ENCODE measurements around the gene CTSE. TPM values are rescaled to one million over a fixed set of nuclear protein-coding genes. Genes with fewer than 3 reads are reported as not detected.

The CTSE gene
- total RNA-seq, 4 donors from 2014 or later = not detected

GRCh38 chr1:206010060-206010459 lies 13.6 kb downstream of the CTSE start:
- no peak for TF ChIP-seq CTCF (IDR thresholded peaks at IDR 0.05)
- no peak for DNase-seq (ENCODE audit: low spot score)
- no peak for ATAC-seq (ENCODE audit: low FRiP score)

- ATAC-seq (ENCODE audit: low FRiP score) (no peak), DNase-seq (ENCODE audit: low spot score) (no peak)
- TF ChIP-seq CTCF (IDR thresholded peaks at IDR 0.05) = no peak
Observed at GRCh38 chr1:206006946-206007345, 16.7 kb downstream of the CTSE start.

- no peak for TF ChIP-seq CTCF (IDR thresholded peaks at IDR 0.05)
- DNase-seq (ENCODE audit: low spot score) (no peak), ATAC-seq (ENCODE audit: low FRiP score) (no peak)
Observed at GRCh38 chr1:206005778-206006180, 17.9 kb downstream of the CTSE start.

- no peak for TF ChIP-seq CTCF (IDR thresholded peaks at IDR 0.05)
- peak; percentile 22 for ATAC-seq (ENCODE audit: low FRiP score)
- no peak for DNase-seq (ENCODE audit: low spot score)
Observed at GRCh38 chr1:206005234-206005633, 18.5 kb downstream of the CTSE start.

- ATAC-seq (ENCODE audit: low FRiP score) (peak; percentile 2), DNase-seq (ENCODE audit: low spot score) (no peak)
- no peak for TF ChIP-seq CTCF (IDR thresholded peaks at IDR 0.05)
Observed at GRCh38 chr1:206004826-206005225, 18.9 kb downstream of the CTSE start.

GRCh38 chr1:206003854-206004800 lies 19.6 kb downstream of the CTSE start:
- TF ChIP-seq CTCF (IDR thresholded peaks at IDR 0.05) = no peak
- no peak for ATAC-seq (ENCODE audit: low FRiP score)
- DNase-seq (ENCODE audit: low spot score) = no peak
